Measurements from ENCODE around the gene STK32B. TPM values are rescaled to one million over a fixed set of nuclear protein-coding genes. Genes with fewer than 3 reads are reported as not detected.

STK32B gene
- total and polyA plus RNA-seq, 2 donors (not counting 3 experiments of a cell fraction or from before 2014, with no cell fraction given), result 5.6 to 7.8 TPM

GRCh38 chr4:5433196-5433595 is 381.9 kb downstream of the STK32B start:
- no peaks in the 10 kb centered on the region for H3K9me3 ChIP-seq (replicated peaks; ENCODE audit: control insufficient read depth, insufficient read depth, low read length)
- no peaks in the 10 kb centered on the region for H3K79me2 ChIP-seq (ENCODE audit: control insufficient read depth, insufficient read depth, low read length)
- no peaks in the 10 kb centered on the region for H3K4me1 ChIP-seq (ENCODE audit: control insufficient read depth, extremely low read depth, insufficient read depth, low read length)
- no peak overlapping the region for H3K27ac ChIP-seq (ENCODE audit: insufficient read depth, low read depth, low read length)
- TF ChIP-seq EZH2 (IDR thresholded peaks at IDR 0.05; ENCODE audit: borderline replicate concordance, low read depth, low read length, severe bottlenecking) (no peak), CTCF (IDR thresholded peaks at IDR 0.05; ENCODE audit: extremely low read depth in 1 of 2, insufficient read depth in 1 of 2, low read depth in 1 of 2, low read length in 2 of 2) (no peak), GATA2 (IDR thresholded peaks at IDR 0.05; ENCODE audit: insufficient read depth, insufficient read length, low read depth, low read length) (no peak), MAX (IDR thresholded peaks at IDR 0.05; ENCODE audit: insufficient read depth, insufficient read length) (no peak), FOS (IDR thresholded peaks at IDR 0.05; ENCODE audit: borderline replicate concordance, insufficient read depth, low read length) (no peak), POLR2AphosphoS5 (IDR thresholded peaks at IDR 0.05; ENCODE audit: insufficient read depth, low read depth, low read length) (no peak)
- no peaks in the 10 kb centered on the region for H3K9me1 ChIP-seq (replicated peaks; ENCODE audit: control insufficient read depth, extremely low read depth, insufficient read depth, low read length)
- no peak overlapping the region for H3K9ac ChIP-seq (replicated peaks; ENCODE audit: extremely low read depth, insufficient read depth, low read length)
- intact Hi-C loops (cut with micrococcal nuclease) (no loop called here), dilution Hi-C loops (cut with MboI; ENCODE audit: extremely low pct_ligation_motif_present, low sequenced_read_pairs) (no loop called here)
- H3K36me3 ChIP-seq (ENCODE audit: control insufficient read depth in 2 of 2, extremely low read depth in 1 of 2, insufficient read depth in 2 of 2, low read length in 2 of 2), result no peaks in the 10 kb centered on the region
- H3K4me2 ChIP-seq (ENCODE audit: insufficient read depth, low read length), result no peak overlapping the region
- DNase-seq (ENCODE audit: low read depth, low spot score) (no peak), FAIRE-seq (no peak)
- no peaks in the 10 kb centered on the region for H3K27me3 ChIP-seq (ENCODE audit: control insufficient read depth in 2 of 2, insufficient read depth in 2 of 2, low read length in 2 of 2)
- no peak overlapping the region for H2AFZ ChIP-seq (ENCODE audit: low read depth, low read length)
- H3K4me3 ChIP-seq (replicated peaks in 1 of 3; ENCODE audit: insufficient read depth in 1 of 3, low read depth in 1 of 3, low read length in 3 of 3), result no peak overlapping the region
- CTCF ChIA-PET, result no interaction called here
- POLR2A ChIA-PET, result no interaction called here
- BruUV-seq (replicated peaks), result no TSS peak
- no peaks in the 10 kb centered on the region for H4K20me1 ChIP-seq (replicated peaks; ENCODE audit: control insufficient read depth, extremely low read depth, insufficient read depth, low read length)

Data from endothelial cell of umbilical vein (primary cell).